Inferior parietal cortex (tissue), 1 donor: ENCODE results near the gene PRR5L.

Experiments used
- DNase-seq: peaks from one replicate; pipeline ENCODE4 v3.0.0-alpha.2; 2016; ENCODE audit errors: extremely low spot score

Gene PRR5L

DNA sequence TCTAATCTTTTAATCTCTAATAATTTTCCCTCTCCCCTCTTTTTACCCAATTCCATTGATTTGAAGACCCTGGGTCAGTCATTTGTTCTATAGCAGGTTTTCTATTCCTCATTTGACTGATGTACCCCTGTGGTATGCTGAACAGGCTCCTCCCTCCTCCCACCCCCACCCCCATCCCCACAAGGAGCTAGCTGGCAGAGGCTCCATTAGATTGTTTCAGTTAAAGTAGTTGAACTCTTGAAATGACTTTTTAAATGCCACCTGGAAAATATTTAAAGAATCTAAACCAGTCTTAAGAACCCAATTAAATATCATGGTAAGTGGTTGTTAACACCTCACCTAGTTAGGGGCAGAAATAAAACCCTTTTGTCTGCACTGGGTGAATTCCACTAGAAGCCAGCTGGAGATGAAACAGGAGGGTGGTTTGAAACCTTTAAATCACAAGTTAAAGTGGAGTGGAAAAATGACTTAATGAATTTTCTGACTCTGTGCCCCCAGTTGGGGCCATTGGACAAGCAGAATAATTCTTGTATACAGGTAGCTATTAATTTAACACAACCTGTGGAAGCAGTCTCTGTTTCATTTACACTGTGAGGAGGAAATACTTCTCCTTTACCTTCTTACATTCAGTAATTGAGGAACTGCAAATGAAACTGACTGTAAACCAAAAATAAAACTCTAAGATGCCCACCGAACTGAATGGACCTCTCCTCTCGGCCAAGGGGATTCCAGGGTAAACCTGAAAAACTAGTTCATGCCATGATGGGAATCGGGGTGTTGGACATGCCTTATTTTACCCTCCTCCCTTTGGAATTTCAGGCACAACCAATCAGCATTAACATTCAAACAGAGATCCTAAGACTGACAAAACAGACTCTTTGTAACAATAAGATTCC is 30.7 kb downstream of the PRR5L start:
- DNase-seq: no peak

DNA sequence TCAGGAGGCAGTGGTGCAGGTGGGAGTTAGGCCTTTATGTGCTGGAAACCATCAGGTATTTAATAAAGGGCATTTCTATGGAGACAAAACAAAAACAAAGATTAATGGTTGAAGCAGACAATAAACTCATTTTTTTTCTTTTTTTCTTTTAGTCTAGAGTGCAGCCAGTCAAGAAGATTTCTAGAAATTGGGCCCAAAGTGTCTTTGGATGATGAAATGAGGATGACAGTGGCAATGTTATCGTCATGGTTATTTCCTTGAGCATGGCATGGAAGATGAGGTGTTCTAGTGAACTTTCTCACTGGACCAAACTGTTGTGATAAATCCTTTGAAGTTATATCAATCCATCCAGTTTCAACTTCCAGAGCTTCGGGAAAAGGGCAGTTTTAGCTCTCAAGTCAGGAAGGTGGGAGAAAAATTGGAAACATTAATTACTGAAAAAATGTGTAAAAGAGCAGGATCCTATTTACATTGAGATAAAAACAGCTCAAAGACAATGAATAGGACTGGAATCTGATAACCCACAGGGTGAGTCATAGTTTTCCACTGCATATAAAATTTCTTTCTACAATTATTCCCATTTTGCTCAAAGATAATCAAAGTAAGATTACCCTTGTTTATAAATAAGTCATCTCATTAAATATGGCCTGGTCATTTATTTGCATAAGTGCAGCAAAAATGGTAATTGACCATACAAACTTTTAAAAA is 33.0 kb downstream of the PRR5L start:
- DNase-seq: no peak

DNA sequence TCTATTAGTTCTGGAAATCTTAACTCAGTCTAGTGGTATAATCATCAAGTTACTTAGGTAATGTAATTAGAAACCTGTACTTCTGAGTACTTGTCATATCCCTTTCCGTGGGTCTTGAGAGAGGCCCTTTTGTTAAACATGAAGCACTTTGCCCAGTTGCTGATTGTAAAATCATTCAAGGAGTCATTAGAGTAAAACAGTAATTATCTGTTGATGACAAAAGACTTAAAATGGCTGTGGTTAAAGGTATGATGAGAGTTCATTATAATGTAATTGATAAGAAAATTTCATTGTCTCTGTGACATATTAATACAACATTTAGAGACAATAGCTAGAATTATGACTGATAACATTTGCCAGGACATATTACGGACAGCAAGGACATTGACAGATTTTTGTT is 34.3 kb downstream of the PRR5L start:
- no peak for DNase-seq

DNA sequence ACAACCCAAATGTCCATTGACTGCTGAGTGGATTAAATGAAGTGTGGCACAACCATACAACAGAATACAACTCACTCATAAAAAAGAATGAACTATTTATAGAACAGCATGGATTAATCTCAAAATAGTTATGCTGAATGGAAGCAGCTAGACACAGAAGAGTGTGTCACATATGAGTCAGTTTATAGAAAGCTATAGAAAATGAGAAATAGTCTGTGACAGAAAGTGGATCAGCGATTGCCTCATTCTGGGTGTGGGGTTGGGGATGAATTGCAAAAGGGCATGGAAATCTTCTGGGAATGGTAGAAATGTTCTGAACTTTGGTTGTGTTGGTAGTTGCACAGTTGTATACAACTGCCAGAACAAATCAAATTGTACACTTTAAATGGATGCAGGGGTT is 37.4 kb downstream of the PRR5L start:
- DNase-seq: no peak

DNA sequence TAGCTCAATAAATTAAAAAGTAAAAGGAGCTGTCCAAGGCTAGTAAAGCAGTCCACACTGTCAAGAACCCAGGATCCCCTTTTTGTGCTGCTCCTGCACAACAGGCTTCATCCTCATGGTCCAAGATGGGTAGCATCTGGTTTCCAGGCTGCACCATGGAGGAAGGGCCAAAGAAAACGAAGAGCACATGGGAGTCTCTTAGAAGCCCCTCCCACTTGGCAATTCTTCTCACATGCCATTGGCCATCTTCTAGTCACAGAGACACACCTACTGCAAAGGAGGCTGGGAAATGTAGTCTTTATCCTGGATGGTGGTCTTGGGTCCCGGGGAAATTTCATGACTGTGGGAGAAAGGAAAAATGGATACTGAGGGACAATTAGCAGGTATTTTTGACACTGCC is 37.8 kb downstream of the PRR5L start:
- DNase-seq: no peak

DNA sequence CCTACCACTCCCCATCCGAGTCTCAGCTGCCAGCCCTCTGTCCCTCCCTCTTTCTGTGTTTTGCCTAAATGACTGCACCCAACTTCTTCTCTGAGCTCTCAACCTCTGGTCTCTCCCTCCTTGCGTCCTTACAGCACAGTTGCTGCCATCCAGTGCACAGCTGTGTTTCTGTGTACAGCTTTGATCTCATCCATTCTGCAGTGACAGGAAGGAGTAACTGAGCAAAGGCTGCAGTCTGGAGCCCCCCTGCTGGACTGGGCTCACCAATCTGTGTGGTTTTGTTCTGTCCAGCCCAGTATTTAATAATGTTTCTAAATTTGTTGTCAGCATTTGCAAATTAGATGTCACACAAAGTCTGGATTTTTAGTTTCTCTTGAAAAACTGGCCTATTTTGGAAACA is 43.8 kb downstream of the PRR5L start:
- DNase-seq: no peak

DNA sequence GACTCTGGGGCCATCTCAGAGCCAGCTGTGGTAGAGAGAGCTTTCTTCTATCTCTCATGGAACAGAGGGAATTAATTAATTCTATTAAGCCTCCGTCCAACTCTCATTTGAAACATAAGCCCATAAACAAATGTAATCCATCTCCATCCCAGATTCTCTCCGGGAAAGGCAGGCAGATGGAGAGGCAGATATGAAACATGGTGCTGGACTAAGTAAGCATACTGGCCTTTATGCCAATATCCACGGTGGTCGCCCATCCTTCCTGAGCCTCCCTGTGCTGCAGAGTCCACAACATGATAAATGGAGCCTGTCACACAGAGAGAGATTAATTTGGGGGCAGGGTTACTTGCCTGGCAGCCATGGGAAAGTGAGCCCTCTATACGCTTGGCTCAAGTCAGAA is 44.8 kb downstream of the PRR5L start:
- DNase-seq: no peak

DNA sequence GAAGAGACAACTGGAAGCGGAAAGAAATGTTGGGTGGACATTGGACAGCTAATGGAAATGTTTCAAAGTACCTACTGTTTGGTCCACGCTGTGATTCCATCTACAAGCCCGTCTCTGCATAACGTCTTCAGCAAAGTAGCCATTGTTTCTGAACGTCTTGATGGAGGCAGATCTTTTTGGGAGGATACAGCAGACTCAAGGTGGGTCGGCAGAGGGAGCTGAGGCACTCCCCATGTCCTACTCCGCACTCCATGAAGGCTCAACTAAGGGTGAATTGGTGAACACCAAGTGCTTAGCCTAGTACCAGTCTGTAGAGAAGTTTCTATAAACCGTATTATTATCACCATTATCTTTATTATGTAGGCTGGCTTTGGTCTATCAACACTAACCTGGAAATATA is 45.8 kb downstream of the PRR5L start:
- no peak for DNase-seq

DNA sequence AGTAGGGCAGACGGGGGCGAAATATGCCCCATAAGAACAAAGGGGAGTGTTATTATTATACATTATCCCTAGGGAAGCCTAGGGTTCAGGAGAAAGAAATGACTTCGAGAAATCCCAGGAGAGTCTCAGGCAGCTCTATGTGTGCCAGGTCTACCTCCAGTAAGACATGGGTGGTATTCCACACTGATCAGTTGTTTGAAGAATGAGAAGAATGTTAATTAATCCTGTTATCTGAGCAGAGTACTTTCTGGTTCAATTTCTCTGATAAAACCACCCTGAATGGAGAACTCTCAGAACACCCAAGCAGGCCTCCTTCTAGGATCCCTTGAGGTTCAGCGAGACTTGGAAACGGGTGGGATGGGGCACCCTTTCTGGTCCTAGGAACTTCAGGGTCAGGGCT is 46.2 kb downstream of the PRR5L start:
- DNase-seq: no peak

DNA sequence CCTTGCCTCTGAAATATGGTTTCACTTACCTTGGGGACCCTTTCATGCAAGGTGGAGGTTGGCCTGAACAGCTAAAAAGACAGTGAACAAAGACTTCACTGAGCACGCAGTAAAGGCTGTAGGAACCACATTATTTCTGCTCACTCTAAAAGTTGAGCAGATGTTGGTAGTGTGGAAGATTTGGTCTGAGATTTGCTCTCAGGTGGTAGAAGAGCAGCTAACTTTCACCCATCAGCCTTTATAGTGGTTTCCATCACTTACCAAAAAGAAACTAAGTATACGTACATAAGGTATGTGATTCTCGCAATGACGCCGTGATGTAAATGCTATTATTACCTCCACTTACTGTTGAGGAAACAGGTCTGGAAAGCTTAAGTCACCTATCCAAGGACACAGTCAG is 47.3 kb downstream of the PRR5L start:
- DNase-seq: no peak

DNA sequence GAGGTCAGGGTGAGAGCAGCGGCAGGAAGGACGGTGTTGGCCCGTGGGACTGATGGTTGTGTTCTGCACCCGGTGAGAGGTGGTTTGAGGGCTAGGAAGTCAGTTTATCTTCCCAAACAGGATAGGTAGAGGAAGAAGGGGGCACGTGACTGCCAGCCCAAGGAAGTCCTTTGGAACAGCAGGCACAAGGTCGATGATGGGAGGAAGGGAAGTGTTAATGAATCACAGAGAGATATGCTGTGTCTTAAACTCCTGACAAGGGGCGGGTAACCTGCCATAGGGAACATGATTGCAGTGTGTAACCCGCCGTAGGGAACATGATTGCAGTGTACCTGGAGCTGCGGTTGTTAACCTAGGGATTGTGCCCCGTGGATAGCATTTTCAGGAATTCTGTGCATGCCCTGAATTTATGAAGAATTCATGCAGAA is 49.0 kb downstream of the PRR5L start:
- no peak for DNase-seq

DNA sequence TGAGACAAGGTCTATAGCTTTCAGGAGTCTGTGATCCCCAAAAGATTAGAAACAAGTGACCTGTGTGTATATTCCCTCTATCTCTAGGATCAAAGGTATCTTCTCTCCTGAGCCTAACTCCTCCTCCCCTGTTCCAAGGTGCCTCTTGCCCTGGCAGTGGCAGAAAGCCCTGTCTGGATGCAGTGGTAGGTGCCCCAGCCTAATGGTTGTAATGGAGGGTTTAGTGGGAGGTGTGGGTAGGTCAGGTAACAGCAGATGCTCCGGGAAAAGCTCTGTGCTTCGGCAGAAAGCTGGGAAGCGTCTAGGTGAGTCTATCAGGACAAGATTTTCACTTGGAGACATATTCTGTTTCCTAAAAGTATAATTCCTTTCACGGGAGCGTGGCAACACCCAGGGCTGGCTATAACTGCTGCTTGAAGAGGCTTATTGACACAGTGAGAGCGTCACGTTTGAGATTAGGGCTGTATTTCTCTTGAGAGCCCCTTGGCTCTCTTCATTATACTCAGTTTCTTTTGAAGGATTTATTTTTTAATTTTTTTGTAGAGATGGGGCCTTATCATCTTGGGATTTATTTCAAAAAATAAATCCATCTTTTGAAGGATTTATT is 49.5 kb downstream of the PRR5L start:
- DNase-seq: no peak

DNA sequence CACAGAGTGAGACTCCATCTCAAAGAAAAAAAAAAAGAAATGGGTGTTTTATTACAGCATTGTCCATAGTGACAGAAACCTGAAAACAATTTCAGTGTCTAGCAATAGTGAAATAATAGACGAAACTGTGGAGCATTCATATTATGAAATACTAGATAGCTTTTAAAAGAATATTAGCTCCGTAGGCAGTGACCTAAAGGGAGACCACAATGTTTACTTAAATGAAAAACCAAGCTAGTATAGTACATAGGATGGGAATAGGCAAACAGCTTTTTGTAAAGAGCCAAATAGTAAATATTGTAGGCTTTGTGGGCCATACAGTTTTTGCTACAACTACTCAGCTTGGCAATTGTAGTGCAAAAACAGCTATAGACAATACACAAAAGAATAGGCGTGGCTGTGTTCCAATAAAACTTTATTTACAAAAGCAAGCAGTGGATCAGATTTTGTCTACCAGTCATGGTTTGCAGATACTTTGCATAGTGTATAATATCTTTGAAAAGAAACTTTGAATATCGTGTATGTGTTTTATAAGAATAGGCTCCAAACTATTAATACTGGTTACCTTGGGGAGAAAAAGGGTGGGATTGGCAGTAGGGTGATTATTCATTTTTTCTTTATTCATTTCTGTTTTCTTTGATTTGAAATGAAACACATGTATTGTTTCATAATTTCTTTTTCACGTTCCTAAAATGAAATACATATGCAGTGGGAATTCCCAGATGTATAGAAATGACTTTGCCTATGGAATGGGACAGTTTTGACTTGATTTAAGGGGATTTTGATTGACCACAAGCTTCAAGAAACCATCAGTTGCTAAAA is 50.7 kb downstream of the PRR5L start:
- DNase-seq: no peak

DNA sequence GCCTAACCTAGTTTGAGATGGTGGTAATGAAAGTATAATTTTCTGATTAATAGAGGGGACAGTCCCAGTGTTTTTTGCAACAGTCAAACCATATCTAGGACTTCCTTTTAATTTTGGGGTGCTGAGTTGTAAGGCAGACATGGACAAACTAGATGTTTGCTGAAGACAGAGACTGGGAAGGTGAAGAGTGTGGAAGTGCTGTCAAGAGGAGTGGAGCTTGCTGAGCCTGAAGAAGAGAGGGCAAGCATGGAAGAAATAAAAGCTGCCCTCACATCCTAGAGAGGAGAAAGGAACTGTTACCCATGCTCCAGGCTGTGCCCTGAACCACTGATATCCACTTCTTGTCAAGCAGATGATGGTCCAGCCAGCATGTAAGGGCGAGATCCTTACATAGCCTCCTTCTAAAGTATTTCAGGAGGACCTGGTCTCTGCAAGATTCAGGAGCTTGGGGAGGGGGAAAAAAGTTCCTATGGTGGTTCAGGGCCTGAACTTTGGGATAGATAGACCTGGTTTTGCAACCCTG is 51.4 kb downstream of the PRR5L start:
- no peak for DNase-seq

DNA sequence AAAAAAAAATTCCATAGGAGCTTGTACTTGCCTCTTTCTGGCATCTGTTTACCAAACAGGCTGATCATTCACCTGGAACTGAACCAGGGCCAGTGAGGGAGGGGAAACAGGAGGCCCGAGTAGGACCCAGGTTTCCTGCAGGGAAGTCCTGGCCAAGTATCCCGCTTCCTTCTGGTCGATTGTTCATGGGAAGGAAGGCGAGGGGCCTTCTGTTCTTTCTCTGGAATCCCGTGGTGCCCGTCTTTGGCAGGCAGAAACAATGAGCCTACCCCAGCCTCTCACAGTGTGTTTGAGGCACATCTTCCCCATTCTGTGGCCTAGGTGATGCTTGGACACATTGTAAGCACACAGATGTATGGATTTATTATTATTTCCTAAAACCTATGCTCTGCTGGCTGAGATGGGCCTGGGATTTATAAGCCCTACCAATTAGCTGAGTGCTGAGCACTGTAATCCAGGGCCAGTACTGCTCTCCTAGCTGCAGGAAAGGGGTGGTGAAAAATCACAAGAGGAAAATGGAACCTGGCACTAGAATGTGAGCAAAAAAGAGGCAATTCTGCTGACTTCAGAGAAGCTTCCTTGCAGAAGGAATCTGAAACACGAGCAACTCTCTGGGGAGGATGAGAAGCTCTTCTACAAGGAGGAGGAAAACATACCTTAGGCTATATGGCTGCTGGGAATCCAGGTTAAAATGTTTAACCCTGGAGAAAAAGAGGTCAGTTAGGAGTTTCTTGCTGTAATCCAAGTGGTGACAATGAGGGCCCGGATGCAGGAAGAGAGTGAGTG is 53.5 kb downstream of the PRR5L start:
- DNase-seq: no peak

DNA sequence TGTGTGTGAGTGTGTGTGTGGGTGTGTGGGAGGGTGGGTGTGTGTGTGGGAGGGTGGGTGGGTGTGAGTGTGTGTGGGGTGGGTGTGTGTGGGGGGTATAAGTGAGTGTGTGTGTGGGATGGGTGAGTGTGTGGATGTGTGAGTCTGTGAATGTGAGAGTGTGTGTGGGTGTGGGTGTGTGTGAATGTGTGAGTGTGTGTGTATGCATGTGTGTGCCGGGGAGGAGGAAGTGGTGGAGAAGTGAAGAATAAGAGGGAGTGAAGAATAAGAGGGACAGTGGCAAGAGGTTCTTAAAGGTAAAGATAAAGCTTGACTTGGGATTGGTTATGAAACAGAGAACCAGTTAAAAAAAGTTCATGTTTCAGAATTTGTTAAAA is 54.0 kb downstream of the PRR5L start:
- no peak for DNase-seq

DNA sequence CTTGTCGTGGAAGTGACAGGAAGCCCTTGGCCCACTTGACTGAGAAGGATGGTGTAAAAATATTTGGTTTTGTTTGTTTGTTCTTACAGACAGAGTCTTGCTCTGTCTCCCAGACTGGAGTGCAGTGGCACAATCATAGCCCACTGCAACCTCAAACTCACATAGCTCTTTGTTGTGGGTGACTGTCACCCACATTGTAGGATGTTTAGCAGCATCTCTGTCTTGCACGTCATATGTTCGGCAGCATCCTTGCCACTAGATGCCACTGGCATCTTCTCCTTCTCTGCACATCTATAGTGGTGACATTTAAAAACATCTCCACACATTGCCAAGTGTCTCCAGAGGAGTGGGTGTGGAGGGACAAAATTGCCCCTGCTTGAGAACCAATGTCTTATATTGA is 56.8 kb downstream of the PRR5L start:
- DNase-seq: no peak

DNA sequence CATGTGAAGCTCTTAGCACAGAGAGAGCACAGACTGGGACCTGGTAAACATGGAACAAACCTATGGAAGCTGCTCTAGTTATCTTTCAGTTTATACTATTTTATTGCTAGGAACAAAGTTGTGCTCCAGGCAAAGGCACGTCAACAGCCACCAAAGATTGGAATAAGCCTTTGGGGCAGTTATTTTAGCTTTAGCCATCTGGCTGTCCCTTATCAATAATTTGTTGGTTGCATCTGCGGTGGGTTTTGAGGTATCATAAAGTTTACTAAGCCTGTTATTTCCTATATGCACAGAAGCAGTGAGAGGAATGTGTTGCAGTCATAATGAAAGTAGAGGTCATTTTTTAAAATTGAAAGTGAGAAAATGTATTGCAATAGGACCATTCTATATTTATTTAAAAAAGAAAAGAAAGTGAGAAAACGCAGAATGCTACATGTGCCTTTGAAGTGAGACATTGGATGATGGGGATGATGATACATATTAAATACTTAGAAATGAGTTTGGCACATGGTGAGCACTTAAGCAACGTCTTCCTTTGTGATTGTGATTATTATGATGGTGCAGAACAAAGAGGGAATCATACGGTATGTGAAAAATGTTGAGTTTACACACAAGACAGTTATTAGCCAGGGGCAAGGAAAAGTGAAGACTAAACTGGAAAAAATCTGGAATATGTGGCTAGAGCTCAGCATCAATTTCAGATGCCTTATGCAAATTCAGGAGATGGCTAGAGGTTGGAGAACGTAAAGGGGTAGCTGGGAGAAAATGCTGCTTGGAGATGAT is 58.3 kb downstream of the PRR5L start:
- no peak for DNase-seq

DNA sequence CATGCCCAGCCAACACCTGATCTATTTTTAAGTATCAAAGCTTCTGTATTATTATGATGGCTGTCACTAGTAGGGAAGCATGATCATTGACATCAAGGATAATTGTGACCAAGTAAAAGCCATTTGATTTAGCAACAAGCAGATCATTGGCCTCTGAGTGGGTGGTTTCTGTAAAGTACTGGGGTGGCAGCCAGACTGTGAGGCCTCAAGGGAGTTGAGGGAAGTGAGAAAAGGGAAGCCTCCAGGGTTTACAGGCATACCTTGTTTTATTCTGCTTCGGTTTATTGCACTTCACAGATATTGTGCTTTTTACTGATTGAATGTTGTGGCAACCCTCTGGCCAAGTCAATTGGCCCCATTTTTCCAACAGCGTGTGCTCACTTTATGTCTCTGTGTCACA is 60.1 kb downstream of the PRR5L start:
- no peak for DNase-seq

DNA sequence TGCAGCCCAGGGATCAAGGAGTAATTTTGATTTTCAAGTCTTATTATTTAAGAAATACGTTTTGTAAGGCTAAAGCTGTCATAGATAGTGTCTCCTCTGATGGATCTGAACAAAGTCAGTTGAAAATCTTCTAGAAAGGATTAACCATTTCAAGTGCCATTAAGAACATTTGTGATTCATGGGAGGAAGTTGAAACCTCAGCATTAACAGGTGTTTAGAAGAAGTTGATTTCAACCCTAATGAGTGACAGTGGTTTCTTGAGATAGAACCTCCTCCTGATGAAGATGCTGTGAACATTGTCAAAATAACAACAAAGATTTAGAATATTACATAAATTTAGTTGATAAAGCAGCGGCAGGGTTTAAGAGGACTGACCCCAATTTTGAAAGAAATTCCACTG is 61.7 kb downstream of the PRR5L start:
- no peak for DNase-seq
